Stomach (tissue), 9 donors: Measurements from ENCODE around the gene MAP3K2. TPM values are rescaled to one million over a fixed set of nuclear protein-coding genes. Genes with fewer than 3 reads are reported as not detected.
A peak's percentile ranks its signal among the peaks of the same experiment; 100 is the strongest.

Experiments
- DNase-seq, 2 donors: peaks; one replicate each; pipeline versions ENCODE4 v3.0.0 to v3.0.0-alpha.2; 2013 to 2019
- H3K27ac ChIP-seq, 5 donors: fragments of 200-600 bp in 4 of 5; sonication (generic) in 4 of 5; one replicate each; pipeline ENCODE4 v1.5.1; 2013 to 2019; ENCODE audit warnings: mild to moderate bottlenecking in 1 of 5, moderate library complexity in 1 of 5
- H3K27me3 ChIP-seq, 3 donors: fragments of 200-600 bp; sonication (generic); one replicate each; pipeline ENCODE4 v1.5.1; 2017 to 2019; ENCODE audit warnings: mixed run types in 1 of 3
- H3K36me3 ChIP-seq, 4 donors: fragments of 200-600 bp; sonication (generic); 1 replicate in 3 of 4; 2 replicates in 1 of 4; pipeline ENCODE4 v1.5.1; 2016 to 2019
- H3K4me1 ChIP-seq, 4 donors: fragments of 200-600 bp; sonication (generic); one replicate each; pipeline ENCODE4 v1.5.1; 2016 to 2019
- H3K4me3 ChIP-seq, 4 donors: fragments of 200-600 bp; sonication (generic) in 3 of 4; one replicate each; pipeline ENCODE4 v1.5.1; 2016 to 2019; ENCODE audit warnings: mild to moderate bottlenecking in 1 of 4
- H3K9me3 ChIP-seq, 4 donors: fragments of 200-600 bp; sonication (generic); one replicate each; pipeline ENCODE4 v1.5.1; 2016 to 2019
- EP300 ChIP-seq: sonication (generic); formaldehyde crosslinking; IDR thresholded peaks from one replicate; pipeline ENCODE4 v1.6.1; 2017; ENCODE audit warnings: antibody characterized with exemption
- POLR2A ChIP-seq, 4 donors: fragments of 450-650 bp; IDR thresholded peaks; one replicate each; pipeline ENCODE4 v1.6.1; 2016; ENCODE audit warnings: antibody characterized with exemption in 4 of 4, control low read depth in 2 of 4, mild to moderate bottlenecking in 1 of 4, moderate library complexity in 1 of 4
- POLR2AphosphoS5 ChIP-seq, 3 donors: sonication (generic); formaldehyde crosslinking; IDR thresholded peaks; one replicate each; pipeline ENCODE4 v1.6.1; 2016; ENCODE audit warnings: antibody characterized with exemption in 3 of 3
- WGBS, 5 donors: extraction: QIAGEN DNeasy Blood & Tissue Kit in 3 of 5; methylation state at CpG; one replicate each; pipeline versions ENCODE4 v1.1.5 to v1.1.7; 2013 to 2018; 5-methylcytosine and 5-hydroxymethylcytosine counted together
- intact Hi-C: fragments of 100-400 bp; cut with DNase I; formaldehyde crosslinking; loops from one replicate; pipeline ENCODE4 v1.15.1; 2023; ENCODE audit warnings: low total_unique reads
- polyA plus RNA-seq, 3 donors: library from polyadenylated mRNA; stranded (reverse); fragments of 200-250 nt; gene quantifications; one replicate each; pipeline ENCODE4 v1.2.3, GENCODE V29; 2013
- total RNA-seq, 5 donors: library from RNA; depleted of rRNA; stranded (reverse); fragments of >200 nt; gene quantifications; one replicate each; pipeline versions ENCODE4 v1.1.0 to v1.2.3, GENCODE V29; 2014 to 2016
- TF ChIP-seq, protein P1 (sequence below), 7 experiments: fragments of 450-650 bp in 4 of 7; fragments of 200-600 bp in 3 of 7; sonication (generic) in 3 of 7; IDR thresholded peaks; one replicate each; pipeline ENCODE4 v1.5.1; 2016 to 2019; ENCODE audit warnings: antibody characterized with exemption in 7 of 7, control low read depth in 2 of 7, mild to moderate bottlenecking in 1 of 7
- donor health status: healthy with polysubstance abuse.
- donor health status: Bipolar disorder and iron deficiency.
- donor health status: healthy.

Gene MAP3K2
- total and polyA plus RNA-seq, 8 donors = 3.8 to 141 (median 55.6) TPM

DNA sequence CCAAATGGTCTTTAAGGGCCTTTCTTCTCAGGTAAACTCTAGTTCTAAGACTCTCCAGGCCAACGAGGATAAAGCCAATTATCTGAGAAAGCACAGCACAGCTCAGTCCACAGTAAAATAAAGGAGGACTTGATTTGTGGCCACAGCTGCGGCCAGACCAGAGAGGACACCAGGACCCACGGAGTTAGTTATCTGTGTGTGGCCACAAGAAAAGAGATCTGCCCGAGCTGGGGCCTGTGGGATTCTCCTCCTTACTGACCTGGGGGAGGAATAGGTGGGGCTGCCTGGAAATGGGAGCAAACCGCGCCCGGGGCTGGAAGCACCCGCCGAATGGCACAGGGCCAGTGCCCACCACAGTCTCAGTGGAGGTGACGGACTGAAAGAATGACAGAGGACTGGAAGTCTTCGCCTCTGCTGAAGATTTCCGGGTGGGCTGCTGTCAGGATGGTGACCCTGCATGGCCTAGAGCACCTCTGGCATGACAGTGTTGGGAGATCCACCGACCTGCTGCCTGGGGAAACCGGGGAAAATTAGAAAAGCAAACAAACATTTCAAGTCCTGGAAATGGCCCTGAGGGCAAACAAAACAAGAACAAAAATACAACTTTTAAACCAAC, 43.7 kb upstream of the MAP3K2 start:
- H3K27ac ChIP-seq = no peak overlapping the region
- 75 to 80% (median 79%) methylated on average over 14 of the region's 14 CpGs for WGBS, 5 donors
- intact Hi-C loops = no loop called here
- no peak for TF ChIP-seq POLR2A (IDR thresholded peaks at IDR 0.05)
- TF ChIP-seq POLR2AphosphoS5 (IDR thresholded peaks at IDR 0.05) = no peak
- TF ChIP-seq, protein P1, sequence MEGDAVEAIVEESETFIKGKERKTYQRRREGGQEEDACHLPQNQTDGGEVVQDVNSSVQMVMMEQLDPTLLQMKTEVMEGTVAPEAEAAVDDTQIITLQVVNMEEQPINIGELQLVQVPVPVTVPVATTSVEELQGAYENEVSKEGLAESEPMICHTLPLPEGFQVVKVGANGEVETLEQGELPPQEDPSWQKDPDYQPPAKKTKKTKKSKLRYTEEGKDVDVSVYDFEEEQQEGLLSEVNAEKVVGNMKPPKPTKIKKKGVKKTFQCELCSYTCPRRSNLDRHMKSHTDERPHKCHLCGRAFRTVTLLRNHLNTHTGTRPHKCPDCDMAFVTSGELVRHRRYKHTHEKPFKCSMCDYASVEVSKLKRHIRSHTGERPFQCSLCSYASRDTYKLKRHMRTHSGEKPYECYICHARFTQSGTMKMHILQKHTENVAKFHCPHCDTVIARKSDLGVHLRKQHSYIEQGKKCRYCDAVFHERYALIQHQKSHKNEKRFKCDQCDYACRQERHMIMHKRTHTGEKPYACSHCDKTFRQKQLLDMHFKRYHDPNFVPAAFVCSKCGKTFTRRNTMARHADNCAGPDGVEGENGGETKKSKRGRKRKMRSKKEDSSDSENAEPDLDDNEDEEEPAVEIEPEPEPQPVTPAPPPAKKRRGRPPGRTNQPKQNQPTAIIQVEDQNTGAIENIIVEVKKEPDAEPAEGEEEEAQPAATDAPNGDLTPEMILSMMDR (IDR thresholded peaks at IDR 0.05) = no peak
- TF ChIP-seq EP300 = no peak
- H3K4me1 ChIP-seq = no peaks in the 10 kb centered on the region
- peaks cover 0 to 10% (median 4%) of the 10 kb centered on the region in 4 donors for H3K36me3 ChIP-seq
- no peak overlapping the region for H3K4me3 ChIP-seq
- H3K27me3 ChIP-seq = peaks cover 0 to 4% (median 0%) of the 10 kb centered on the region in 3 donors
- no peaks in the 10 kb centered on the region for H3K9me3 ChIP-seq
- peak in 1 of 2 donors; percentile 20 for DNase-seq

DNA sequence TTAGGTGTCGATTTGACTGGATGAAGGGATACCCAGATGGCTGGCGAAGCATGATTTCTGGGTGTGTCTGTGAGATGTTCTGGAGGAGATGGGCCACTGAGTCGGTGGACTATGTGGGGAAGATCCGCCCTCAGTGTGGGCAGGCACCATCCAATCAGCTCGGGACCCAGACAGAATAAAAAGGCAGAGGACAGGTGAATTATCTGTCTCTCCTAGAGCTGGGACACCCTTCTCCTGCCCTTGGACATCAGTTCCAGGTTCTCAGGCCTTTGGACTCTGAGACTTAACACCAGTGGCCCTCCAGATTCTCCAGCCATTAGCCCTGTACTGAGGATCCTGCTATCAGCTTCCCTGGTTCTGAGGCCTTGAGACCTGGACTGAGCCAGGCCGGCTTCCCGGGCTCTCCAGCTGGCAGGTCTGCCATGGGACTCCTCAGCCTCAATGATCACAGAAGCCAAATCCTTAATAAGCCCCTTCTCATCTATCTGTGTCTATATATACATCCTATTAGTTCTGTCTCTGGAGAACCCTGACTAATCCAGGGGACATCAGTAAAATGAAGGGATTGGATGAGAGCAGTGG, 42.2 kb upstream of the MAP3K2 start:
- WGBS, 5 donors = 85 to 93% (median 91%) methylated on average over 7 of the region's 7 CpGs
- peaks cover 0 to 5% (median 0%) of the 10 kb centered on the region in 3 donors for H3K27me3 ChIP-seq
- peak in 1 of 2 donors; percentile 4 for DNase-seq

DNA sequence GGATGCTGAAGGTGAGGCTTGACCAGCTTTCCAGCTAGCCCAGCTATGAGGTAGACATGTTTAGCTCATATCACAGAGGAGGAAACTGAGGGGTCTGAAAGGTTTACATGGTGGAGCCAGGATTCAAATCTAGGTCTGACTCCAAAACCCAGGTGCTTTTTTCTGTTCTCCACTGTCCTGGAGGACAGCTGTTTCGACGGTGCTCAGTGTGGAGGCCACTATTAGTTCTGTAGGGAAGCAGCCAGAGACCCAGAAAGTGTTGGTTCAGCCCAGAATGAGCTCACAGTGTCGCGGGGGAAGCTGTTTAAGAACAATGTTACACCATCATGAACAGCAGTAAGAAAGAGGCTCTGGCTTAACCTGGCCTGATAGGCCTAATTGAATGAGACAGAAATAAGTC, 41.5 kb upstream of the MAP3K2 start:
- peaks cover 0 to 12% (median 0%) of the 10 kb centered on the region in 3 donors for H3K27me3 ChIP-seq
- no peaks in the 10 kb centered on the region for H3K9me3 ChIP-seq
- TF ChIP-seq, protein P1 (IDR thresholded peaks at IDR 0.05) = no peak
- no peak for TF ChIP-seq EP300
- no peak for TF ChIP-seq POLR2A (IDR thresholded peaks at IDR 0.05)
- intact Hi-C loops = no loop called here
- peaks cover 0 to 10% (median 4%) of the 10 kb centered on the region in 4 donors for H3K36me3 ChIP-seq
- H3K27ac ChIP-seq = no peak overlapping the region
- no peak overlapping the region for H3K4me3 ChIP-seq
- WGBS, 5 donors = 90 to 95% (median 91%) methylated on average over 4 of the region's 4 CpGs
- peaks cover 0 to under 1% (median 0%) of the 10 kb centered on the region in 4 donors for H3K4me1 ChIP-seq
- peak in 1 of 2 donors; percentile 18 for DNase-seq

More for the DNA sequence above, 42.2 kb upstream of the MAP3K2 start:
- H3K9me3 ChIP-seq = no peaks in the 10 kb centered on the region
- no peak overlapping the region for H3K27ac ChIP-seq
- no peak overlapping the region for H3K4me3 ChIP-seq
- TF ChIP-seq POLR2A (IDR thresholded peaks at IDR 0.05) = no peak
- no peak for TF ChIP-seq EP300
- TF ChIP-seq POLR2AphosphoS5 (IDR thresholded peaks at IDR 0.05) = no peak
- TF ChIP-seq, protein P1 (IDR thresholded peaks at IDR 0.05) = no peak
- peaks cover 0 to 10% (median 4%) of the 10 kb centered on the region in 4 donors for H3K36me3 ChIP-seq
- no peaks in the 10 kb centered on the region for H3K4me1 ChIP-seq
- intact Hi-C loops = no loop called here

DNA sequence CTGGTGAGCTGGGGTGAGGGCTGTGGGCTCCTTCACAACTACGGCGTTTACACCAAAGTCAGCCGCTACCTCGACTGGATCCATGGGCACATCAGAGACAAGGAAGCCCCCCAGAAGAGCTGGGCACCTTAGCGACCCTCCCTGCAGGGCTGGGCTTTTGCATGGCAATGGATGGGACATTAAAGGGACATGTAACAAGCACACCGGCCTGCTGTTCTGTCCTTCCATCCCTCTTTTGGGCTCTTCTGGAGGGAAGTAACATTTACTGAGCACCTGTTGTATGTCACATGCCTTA, 41.0 kb upstream of the MAP3K2 start:
- 71 to 93% (median 91%) methylated on average over 4 to 6 of the region's 6 CpGs for WGBS, 5 donors
- no peak for TF ChIP-seq POLR2A (IDR thresholded peaks at IDR 0.05)
- TF ChIP-seq POLR2AphosphoS5 (IDR thresholded peaks at IDR 0.05) = no peak
- no peak for TF ChIP-seq EP300
- TF ChIP-seq, protein P1 (IDR thresholded peaks at IDR 0.05) = no peak

More for the DNA sequence above, 41.0 kb upstream of the MAP3K2 start:
- no peak overlapping the region for H3K27ac ChIP-seq
- no peaks in the 10 kb centered on the region for H3K9me3 ChIP-seq
- peaks cover 0 to 6% (median 1%) of the 10 kb centered on the region in 4 donors for H3K4me1 ChIP-seq
- intact Hi-C loops = no loop called here
- peaks cover 0 to 14% (median 0%) of the 10 kb centered on the region in 3 donors for H3K27me3 ChIP-seq
- H3K36me3 ChIP-seq = peaks cover 0 to 10% (median 4%) of the 10 kb centered on the region in 4 donors
- DNase-seq = no peak
- no peak overlapping the region for H3K4me3 ChIP-seq
